ENCODE results near the gene MCM6.

GRCh38 chr2:135893374-135893794 is 17.1 kb upstream of the MCM6 start:
- TF ChIP-seq ARNTL (CRISPR knock-in tag; IDR thresholded peaks at IDR 0.05; ENCODE audit: borderline replicate concordance, low read depth) (no peak), ZFP30 (CRISPR knock-in tag; IDR thresholded peaks at IDR 0.05) (no peak), TOX (CRISPR knock-in tag; IDR thresholded peaks at IDR 0.05; ENCODE audit: borderline replicate concordance) (no peak), OSR1 (CRISPR knock-in tag; IDR thresholded peaks at IDR 0.05) (no peak), ZNF565 (CRISPR knock-in tag; conservative IDR thresholded peaks at IDR 0.05; ENCODE audit: low read depth) (no peak), BACH2 (CRISPR knock-in tag; IDR thresholded peaks at IDR 0.05; ENCODE audit: borderline replicate concordance) (no peak), ISL1 (CRISPR knock-in tag; IDR thresholded peaks at IDR 0.05) (no peak), SNAI2 (CRISPR knock-in tag; IDR thresholded peaks at IDR 0.05) (no peak), TSHZ2 (CRISPR knock-in tag; IDR thresholded peaks at IDR 0.05) (no peak)
